GM18498 (cell line): ENCODE measurements around the gene GGN.
"Not testable (repeated sequence)": the region's sequence is repeated elsewhere in the genome, so short reads cannot be mapped to it uniquely, and the experiment has no call there.

Experiments used
- ATAC-seq: cut with Tn5 transposase; IDR thresholded peaks from one replicate; pipeline ENCODE4 v1.9.1; 2021; ENCODE audit warnings: mild to moderate bottlenecking, moderate library complexity; ENCODE audit not compliant: unreplicated experiment

The GGN gene, protein sequence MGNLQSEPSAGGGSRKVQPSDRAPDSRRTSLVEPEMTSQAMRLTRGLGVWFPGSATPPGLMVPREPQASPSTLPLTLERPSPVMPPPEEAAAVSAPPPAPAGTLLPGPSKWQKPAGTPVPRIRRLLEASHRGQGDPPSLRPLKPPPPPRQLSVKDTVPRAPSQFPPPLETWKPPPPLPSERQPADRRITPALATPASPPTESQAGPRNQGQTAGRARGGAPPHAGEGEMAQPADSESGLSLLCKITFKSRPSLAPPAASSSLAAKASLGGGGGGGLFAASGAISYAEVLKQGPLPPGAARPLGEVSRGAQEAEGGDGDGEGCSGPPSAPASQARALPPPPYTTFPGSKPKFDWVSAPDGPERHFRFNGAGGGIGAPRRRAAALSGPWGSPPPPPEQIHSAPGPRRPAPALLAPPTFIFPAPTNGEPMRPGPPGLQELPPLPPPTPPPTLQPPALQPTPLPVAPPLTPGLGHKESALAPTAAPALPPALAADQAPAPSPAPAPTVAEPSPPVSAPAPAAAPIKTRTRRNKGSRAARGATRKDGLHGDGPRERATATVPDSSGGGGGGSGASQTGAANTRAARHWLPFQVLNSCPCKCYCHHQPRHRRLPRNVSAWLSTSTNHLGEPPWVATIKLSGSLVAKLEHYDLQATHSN

DNA sequence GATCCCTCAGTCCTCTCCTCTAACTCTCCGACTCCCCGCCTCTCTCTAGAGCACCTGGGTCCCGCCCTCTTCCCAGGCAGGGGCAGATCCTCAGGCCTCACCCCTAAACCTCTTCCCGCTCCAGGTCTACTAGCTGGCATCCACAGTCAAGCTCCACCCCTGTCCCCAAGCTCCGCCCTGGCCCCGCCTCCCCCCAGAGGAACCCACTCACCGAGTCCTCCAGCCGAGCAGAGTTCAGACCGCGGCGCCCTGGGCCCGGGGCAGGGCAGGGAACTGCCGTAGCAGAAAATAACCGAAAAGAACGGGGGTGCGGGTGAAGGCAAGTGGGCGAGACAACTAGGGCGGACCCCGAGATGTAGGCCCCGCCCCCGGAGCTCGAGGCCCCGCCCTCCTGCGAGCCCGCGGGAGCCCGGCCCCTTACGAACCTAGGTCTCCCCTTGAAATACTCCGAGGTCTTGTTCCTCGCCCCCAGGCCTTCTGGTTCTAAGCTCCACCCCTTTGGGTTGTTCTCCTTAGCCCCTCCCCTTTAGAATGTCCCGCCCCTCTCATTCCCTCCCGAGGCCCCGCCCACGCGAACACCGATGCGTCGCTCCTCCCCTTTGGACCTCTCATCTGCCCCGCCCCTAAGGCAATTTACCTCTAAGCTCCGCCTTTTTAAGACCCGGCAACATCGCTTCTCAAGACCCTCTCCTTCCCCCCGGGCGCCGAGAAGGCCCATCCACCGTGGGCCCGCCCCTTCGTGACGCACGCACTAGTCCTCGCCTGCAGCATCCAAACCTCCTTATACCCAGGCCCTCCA, at the start of gene GGN:
TSS of gene GGN (minus strand) at position 485 of the 799 bp plus-strand sequence. CDS start 773 bp downstream, outside the sequence.
- ATAC-seq = peak; percentile 49

DNA sequence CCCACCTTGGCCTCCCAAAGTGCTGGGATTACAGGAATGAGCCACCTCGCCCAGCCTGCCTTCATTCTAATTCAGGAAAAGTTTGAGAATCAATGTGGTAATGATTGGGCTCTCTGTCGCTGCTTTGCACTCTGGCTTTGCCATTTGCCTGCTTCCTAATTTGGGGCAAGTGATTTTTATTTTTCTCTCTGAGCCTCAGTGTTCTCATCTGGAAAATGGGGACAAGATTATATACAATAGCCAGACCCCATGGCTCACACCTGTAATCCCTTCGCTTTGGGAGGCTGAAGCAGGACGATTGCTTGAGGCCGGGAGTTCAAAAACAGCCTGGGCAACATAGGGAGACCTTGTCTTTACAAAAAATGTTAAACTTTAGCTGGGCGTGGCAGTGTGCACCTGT, 49.5 kb upstream of the GGN start:
- no peak for ATAC-seq

DNA sequence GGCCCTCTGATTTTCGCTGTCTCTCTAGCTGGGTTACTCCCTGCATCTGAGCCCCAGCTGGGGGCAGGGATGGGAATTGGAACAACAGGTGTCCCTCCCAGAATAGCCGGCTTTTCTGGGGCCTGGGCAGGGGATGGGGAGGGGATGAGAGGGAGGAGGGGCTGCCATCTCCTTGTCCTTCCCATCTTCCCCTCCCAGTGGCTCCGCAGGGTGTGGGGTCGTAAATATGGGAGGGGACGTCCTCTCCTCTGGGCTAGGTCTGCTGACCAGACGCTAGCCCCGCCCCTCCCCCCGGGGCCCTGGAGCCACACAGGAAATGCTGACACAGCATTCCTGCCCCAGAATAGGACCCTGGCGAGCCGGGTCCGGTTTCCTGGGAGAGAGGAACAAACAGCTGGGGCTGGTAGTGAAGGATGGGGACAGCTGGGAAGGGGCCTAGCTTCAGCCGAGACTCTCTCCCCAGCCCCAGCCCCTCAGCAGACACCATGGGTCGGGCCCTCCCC, 46.8 kb upstream of the GGN start:
- no peak for ATAC-seq

DNA sequence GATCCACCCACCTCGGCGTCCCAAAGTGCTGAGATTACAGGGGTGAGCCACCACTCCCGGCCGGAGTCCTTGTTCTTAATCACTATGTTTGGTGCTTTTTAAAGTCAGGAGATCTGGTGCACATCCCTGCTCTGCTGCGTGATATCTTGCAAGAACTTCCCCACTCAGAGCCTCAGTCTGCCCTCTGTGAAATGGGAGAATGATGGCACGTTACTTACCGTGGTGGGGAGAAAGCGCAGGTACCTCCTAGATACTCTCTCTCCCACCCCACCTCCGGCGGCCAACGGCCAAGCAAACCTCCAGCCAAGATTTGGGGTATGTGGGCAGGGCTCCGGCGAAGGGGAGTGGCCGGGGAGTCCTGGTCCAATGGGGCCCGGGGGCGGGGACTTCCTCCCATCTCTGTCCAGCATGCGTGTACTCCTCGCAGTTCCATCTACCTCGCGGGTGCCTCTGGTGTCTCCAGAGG, 45.5 kb upstream of the GGN start, which contains the start of gene RYR1:
TSS of gene RYR1 (plus strand) at position 424 of the 466 bp plus-strand sequence. CDS start 139 bp downstream, outside the sequence.
- no peak for ATAC-seq

DNA sequence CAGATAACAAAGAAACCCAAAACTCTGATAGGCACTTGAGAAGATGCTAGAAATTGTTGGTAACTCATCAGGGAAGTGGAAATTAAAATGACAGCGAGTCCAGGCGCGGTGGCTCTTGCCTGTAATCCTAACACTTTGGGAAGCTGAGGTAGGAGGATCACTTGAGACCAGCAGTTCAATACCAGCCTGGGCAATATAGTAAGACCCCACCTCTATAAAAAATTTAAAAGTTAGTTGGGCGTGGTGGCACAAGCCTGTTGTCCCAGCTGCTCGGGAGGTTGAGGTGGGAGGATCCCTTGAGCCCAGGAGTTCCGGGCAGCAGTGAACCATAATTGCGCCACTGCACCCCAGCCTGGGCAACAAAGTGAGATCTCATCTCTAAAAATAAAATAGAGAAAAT, 43.1 kb upstream of the GGN start:
- no peak for ATAC-seq

DNA sequence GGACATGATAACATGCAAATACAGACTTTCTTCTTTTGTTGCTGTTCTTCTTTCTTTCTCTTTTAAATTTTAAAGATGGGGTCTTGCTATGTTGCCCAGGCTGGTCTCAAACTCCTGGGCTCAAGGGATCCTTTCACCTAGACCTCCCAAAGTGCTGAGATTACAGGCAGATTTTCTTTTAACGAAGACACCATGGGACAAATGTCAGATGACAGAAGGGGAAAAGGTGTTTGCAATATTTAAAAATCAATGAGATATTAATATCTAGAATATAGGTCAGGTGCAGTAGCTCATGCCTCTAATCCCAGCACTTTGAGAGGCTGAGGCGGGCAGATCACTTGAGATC, 42.0 kb upstream of the GGN start:
- no peak for ATAC-seq

DNA sequence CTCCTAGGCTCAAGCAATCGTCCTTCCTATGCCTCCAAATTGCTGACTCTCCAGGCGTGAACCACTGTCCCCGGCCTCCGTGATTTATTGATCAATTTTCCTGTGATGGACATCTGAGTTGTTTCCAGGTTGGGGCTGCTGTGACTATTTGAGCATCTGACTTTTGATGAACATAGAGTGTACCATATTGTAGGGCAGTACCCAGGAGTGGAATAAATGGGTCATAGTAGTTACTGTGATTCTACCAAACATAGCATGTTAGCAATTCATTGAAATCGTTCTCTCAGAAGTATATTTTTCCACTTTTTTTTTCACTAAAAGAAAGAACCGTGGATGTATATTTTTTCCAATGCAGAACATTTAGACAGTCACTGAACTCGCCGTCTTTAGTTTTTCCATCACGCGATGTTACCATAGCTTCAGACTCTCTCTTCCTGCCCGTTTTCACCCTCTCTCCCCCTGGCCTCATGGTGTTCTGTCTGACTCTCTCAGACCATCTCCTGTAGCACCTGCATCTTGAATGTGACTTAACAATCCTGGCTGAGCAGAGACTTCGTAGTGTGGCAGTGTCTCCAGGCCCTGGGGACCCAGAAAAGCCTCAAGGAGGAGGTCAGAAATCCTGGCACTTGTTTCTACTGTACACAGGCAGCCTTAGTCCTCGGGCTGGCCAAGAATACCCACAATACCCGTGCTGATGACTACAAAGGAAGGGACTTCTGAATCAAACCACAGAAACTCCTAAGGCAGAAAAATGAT, 41.4 kb upstream of the GGN start:
- ATAC-seq = no peak

DNA sequence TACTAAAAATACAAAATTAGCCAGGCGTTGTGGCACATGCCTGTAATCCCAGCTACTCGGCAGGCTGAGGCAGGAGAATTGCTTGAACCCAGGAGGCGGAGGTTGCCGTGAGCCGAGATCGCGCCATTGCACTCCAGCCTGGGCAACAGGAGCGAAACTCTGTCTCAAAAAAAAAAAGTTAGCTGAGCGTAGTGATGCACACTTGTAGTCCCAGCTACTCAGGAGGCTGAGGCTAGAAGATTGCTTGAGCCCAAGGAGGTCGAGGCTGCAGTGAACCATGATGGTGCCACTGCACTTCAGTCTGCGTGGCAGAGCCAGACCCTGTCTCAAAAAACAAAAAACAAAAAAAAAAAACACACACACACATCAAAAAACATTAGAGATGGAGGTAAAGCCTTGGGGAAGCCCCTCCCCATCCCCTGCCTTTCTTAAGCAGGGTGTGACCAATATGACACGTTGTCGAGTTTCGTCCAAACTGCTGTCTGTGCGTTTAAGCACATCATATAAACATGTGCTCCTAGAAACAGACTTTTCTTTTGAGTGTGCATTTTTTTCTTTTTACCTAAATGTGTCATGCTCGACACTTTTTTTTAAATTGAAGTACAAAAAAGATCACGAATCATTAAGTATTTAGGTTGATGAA, 39.3 kb upstream of the GGN start:
- ATAC-seq = not testable (repeated sequence)

DNA sequence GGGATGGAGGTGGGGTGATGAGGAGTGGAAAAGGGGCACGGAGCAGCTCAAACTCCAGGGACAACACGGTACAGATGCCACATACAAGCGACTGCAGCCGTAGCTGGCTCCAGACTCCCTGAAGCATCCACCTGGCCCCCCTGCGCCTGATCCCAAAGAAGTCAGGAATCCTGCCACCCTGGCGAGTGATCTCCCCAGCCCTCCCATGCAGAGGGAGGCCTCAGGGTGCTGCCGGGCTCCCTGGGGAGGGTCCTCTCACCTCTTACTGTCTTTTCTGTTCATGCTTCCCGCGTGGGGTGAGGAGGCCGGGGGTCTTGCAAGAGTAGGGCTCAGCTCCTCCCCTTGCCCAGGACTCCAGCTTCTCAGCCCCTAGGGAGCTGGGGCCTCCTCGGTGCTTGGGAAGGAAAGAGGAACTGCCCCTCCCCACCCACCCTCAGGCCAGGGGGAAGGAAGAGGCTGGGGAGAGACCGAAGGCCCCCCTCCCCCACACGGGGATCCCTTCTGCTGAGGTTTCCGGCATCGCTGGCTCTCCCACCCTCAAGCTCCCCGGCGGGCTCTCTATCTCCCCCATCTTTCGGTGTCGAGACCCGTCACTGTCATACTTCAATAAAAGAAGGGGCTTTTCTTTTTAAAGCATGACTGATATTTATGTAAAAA, 38.1 kb upstream of the GGN start, which contains the start of gene RASGRP4:
TSS of gene RASGRP4 (minus strand) at position 410 of the 657 bp plus-strand sequence. CDS start at position 282, 128 bp downstream.
- no peak for ATAC-seq

DNA sequence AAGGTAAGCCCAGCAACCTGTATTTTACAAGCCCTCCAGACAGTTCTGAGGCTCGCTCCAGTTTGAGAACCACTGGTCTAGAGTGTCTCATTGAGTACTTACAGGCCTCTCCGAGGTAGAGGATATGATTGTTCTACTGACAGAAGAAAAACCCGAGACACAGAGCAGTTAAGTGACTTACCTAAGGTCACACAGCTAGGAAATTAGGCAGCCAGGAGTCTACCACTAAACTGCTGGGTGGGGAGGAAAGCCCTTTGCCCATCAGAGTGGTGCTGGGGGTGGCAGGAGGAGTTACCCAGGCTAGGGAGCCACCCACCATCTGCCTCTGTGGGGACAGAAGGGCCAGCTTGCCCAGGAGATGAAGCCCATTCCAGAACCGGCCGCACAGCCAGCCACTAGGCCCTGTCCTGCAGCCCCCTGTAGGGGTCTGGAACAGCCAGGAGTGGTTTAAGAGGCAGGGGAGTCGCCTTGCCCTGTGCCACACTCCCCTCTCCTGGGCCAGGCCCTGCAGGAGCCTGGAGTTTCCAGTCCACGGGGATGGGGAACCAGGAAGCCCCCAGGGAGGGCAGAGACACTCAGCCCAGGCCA, 37.5 kb upstream of the GGN start:
- no peak for ATAC-seq

DNA sequence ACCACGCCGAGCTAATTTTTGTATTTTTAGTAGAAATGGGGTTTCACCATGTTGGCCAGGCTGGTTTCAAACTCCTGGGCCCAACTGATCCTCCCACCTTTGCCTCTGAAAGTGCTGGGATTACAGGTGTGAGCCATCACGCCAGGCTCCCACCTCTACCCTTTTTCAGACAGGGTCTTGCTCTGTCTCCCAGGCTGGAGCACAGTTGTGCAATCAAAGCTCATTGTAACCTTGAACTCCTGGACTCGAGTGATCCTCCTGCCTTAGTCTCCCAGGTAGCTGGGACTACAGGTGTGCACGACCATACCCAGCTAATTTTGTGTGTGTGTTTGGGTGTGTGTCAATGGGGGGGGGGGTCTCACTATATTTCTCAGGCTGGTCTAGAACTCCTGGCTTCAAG, 36.4 kb upstream of the GGN start:
- ATAC-seq = no peak

DNA sequence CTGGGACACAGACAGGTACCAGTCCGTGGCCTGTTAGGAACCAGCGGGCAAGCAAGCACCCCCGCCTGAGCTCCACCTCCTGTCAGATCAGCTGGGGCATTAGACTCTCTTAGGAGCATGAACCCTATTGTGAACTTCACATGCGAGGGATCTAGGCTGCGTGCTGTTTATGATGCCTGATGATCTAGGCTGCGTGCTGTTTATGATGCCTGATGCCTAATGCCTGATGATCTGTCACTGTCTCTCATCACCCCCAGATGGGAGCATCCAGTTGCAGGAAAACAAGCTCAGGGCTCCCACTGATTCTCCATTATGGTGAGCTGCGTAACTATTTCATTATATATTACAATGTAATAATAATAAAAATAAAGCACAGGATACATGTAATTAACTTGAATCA, 34.6 kb upstream of the GGN start:
- no peak for ATAC-seq

DNA sequence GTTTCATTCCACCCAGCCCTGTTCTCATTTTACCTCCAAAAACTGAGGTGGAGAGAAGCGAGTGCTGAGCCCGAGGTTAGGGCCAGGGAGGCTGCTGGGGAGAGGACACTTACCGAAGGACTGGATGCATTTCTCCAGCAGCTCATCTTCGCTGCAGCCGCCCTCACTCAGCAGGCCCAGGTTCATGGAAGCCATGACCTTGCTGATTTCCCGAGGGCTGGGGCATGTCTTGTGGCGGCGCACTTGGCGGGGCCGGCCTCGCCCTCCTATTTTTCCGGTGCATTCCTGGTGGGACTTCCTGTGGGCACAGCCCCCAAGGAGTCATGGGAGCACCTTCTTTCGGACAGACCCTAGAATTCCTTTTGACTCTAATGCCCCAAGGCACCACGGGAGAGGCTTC, 34.0 kb upstream of the GGN start:
- no peak for ATAC-seq

DNA sequence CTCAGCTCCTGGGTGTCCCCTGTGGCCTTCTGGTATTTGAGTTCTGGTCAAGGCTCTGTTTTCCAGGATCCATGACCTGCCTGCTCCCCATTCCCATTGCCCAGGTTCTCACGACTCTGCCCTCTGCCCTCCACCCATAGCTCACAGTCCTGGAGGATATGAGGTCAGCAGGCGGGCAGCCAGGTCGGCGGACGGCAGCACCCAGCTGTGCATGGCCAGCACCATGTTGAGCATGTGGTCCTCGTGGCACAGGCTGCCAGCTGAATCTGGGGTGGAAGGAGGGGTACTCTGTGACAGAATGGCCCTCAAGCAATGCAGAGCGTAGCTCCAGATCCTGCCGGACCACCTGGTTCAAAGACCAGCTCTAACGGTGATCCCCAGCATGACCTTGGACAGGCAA, 33.1 kb upstream of the GGN start:
- ATAC-seq = no peak

DNA sequence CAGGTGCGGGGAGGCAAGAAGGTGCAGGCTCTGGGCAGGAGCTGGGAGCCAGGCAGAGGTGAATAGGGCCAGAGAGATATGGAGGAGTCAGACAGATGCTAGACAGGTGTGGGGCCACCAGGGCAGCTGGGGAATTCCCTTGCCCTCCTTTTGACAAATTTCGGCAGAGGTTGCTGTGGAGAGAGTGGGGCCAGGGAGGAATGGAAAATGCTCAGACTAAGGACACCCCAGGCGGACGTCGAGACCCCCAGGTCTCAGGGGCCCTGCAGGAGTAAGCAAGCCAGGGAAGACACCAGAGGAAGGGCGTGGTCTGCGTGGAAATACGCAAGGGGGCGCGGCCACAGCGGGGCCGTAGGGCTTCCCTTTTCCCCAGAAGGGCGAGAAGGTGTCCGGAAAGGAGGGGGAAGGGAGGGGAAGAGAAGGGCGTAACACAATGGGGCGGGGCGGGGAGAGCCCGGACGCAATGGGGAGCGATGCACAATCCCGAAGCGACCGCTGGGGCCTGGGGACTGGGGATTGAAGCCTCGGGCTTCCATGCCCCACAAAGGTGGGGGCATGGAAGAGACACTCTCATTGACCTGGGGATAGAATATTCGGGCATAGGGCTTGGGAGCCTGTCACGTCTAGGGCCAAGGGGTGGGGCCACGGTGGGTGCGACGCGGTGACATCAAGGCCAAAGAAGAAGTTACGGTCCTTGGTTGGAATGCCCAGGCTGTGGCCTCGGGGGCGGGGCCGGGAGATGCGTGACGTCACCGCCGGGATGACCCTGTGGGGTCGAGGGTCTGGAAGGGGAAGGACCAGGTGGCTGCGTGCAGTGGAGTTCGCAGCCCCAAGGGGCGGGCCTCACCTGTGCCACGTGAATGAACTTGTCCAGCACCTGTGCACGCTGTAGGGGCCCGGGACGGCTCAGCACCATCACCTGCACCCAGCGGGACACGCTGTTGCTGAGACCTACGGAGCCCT, 30.0 kb upstream of the GGN start:
- ATAC-seq = no peak

DNA sequence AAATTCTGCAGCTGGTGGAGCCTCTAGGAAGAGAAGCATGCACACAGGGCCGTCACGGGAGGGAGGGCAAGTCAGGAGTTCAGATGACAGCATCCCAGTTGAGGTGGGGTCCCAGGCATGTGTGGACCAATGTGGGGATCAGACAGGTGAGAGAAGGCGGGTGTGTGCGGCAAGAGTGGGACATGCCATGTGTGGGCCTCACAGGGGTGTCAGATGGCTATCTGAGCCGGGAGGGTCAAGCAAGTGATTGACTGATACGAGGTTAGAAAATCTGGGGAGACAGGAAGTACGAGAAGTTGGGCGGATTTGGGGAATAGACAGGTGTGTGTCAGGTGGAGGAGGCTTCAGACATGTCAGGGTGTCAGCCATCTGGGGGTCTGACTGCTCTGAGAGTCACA, 29.3 kb upstream of the GGN start:
- ATAC-seq = no peak

DNA sequence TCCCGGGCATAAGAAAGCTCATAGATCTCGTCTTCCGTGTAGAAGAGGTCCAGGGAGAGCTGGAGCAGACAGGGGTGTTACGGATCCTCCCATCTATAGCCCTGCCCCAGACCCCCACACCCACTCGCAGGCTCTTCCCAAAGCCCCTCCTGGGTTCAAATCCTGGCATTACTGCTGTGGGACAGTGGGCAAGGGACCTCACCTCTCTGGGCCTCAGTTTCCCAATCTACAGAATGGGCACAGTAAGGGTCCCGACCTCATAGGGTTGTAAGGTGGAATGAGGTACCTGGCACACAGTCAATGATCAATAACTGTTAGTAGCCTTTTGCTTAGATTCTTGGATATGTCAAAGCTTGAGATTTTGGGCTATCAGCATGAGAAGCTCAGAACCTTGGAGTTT, 25.6 kb upstream of the GGN start:
- ATAC-seq = no peak

DNA sequence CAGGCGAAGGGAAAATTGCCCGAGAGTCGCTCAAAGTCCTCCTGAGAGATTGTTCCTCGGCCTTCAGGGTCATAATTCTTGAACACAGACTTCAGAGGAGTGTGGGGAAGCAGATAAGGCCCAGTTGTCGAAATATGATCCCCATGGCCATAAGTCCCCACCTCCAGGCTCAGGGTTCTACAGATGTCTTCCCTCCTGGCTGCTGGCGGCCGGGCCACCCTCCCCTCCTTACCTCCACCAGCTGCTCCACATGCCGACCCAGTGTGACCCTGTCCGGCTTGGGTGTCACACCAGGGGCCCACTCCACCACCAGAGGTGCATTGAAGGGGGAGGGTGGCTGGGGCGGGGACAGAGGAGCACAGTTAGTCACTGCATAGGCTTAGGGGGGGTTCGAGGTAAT, 25.1 kb upstream of the GGN start:
- no peak for ATAC-seq
